Gastrocnemius medialis (tissue), 4 donors: Measurements from ENCODE around the gene CST7. TPM values are rescaled to one million over a fixed set of nuclear protein-coding genes. Genes with fewer than 3 reads are reported as not detected.

Experiments used
- ATAC-seq, 2 donors: fragments of 150-250 bp; one replicate each; pipeline ENCODE4 v1.9.1; 2016
- DNase-seq, 2 donors: peaks; one replicate each; pipeline ENCODE4 v3.0.0-alpha.2; 2019
- H3K27ac ChIP-seq, 4 donors: fragments of 200-600 bp; sonication (generic); 1 replicate in 1 of 4; 2 replicates in 3 of 4; pipeline ENCODE4 v1.5.1; 2016 to 2018; ENCODE audit warnings: mild to moderate bottlenecking in 2 of 4, moderate library complexity in 1 of 4
- H3K27me3 ChIP-seq, 3 donors: fragments of 200-600 bp; sonication (generic) in 2 of 3; 1 replicate in 1 of 3; 2 replicates in 2 of 3; pipeline versions ENCODE4 v1.5.1 to v1.6.0; 2016 to 2019; ENCODE audit warnings: mild to moderate bottlenecking in 1 of 3, moderate library complexity in 1 of 3
- H3K36me3 ChIP-seq, 2 donors: fragments of 200-600 bp; sonication (generic) in 1 of 2; one replicate each; pipeline ENCODE4 v1.5.1; 2017 to 2018
- H3K4me1 ChIP-seq, 2 donors: fragments of 200-600 bp; sonication (generic) in 1 of 2; one replicate each; pipeline ENCODE4 v1.5.1; 2016 to 2017; ENCODE audit warnings: mild to moderate bottlenecking in 2 of 2
- H3K4me3 ChIP-seq, 4 donors: fragments of 200-600 bp; sonication (generic) in 3 of 4; 1 replicate in 1 of 4; 2 replicates in 3 of 4; pipeline ENCODE4 v1.5.1; 2016 to 2019; ENCODE audit warnings: mild to moderate bottlenecking in 2 of 4
- H3K9me3 ChIP-seq, 3 donors: fragments of 200-600 bp; sonication (generic) in 2 of 3; 1 replicate in 1 of 3; 2 replicates in 2 of 3; pipeline ENCODE4 v1.5.1; 2016 to 2019
- POLR2A ChIP-seq, 2 donors: fragments of 450-650 bp; IDR thresholded peaks; one replicate each; pipeline ENCODE4 v1.6.1; 2017; ENCODE audit warnings: antibody characterized with exemption in 2 of 2, mild to moderate bottlenecking in 2 of 2, moderate library complexity in 2 of 2
- in situ Hi-C, 4 donors: fragments of 200-750 bp; cut with MboI; loops; one replicate each; pipeline versions ENCODE4 v1.15.0 to v1.8.0; 2017; ENCODE audit warnings: low sequenced_read_pairs in 4 of 4
- intact Hi-C: fragments of 100-400 bp; cut with DNase I; formaldehyde crosslinking; loops from one replicate; pipeline ENCODE4 v1.15.1; 2023; ENCODE audit warnings: low total_unique reads
- total RNA-seq, 4 donors: library from RNA; depleted of rRNA; stranded (reverse); fragments of >200 nt; gene quantifications; one replicate each; pipeline versions ENCODE4 v1.1.0 to v1.2.3, GENCODE V29; 2016
- TF ChIP-seq, protein P1 (sequence below), 5 experiments: fragments of 450-650 bp in 3 of 5; fragments of 200-600 bp in 2 of 5; sonication (generic) in 2 of 5; IDR thresholded peaks in 4 of 5; conservative IDR thresholded peaks in 1 of 5; 1 replicate in 4 of 5; 2 replicates in 1 of 5; pipeline ENCODE4 v1.5.1; 2016 to 2019; ENCODE audit warnings: antibody characterized with exemption in 5 of 5, mild to moderate bottlenecking in 3 of 5, moderate library complexity in 3 of 5

Gene CST7
- total RNA-seq, 4 donors from 2014 or later: 0.91 to 1.9 (median 1.0) TPM; not detected in 1

DNA sequence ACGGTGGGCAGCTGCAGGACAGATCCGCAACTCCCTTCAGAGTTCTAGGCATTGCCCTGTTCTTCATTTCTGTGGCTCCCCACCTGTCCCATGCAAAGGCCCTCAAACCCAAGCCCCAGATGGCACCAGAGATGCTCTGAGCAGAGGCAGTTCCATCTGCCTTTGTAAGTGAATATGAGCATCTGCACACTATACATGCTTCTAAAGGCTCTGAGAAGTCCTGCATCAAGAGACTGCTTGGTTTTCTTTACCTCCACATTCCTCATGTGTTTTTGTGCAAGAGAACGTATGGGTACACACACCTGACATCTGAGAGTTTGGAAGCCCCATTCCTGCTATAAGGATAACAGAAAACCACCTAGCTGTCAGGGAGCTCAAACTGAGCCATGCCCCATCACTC lies 14.4 kb upstream of the CST7 start:
- TF ChIP-seq, protein P1, sequence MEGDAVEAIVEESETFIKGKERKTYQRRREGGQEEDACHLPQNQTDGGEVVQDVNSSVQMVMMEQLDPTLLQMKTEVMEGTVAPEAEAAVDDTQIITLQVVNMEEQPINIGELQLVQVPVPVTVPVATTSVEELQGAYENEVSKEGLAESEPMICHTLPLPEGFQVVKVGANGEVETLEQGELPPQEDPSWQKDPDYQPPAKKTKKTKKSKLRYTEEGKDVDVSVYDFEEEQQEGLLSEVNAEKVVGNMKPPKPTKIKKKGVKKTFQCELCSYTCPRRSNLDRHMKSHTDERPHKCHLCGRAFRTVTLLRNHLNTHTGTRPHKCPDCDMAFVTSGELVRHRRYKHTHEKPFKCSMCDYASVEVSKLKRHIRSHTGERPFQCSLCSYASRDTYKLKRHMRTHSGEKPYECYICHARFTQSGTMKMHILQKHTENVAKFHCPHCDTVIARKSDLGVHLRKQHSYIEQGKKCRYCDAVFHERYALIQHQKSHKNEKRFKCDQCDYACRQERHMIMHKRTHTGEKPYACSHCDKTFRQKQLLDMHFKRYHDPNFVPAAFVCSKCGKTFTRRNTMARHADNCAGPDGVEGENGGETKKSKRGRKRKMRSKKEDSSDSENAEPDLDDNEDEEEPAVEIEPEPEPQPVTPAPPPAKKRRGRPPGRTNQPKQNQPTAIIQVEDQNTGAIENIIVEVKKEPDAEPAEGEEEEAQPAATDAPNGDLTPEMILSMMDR (IDR thresholded peaks at IDR 0.05 in 4 of 5, conservative IDR thresholded peaks at IDR 0.05 in 1 of 5): no peak
- TF ChIP-seq POLR2A (IDR thresholded peaks at IDR 0.05): no peak
- intact Hi-C loops: no loop called here
- H3K27me3 ChIP-seq: no peaks in the 10 kb centered on the region

DNA sequence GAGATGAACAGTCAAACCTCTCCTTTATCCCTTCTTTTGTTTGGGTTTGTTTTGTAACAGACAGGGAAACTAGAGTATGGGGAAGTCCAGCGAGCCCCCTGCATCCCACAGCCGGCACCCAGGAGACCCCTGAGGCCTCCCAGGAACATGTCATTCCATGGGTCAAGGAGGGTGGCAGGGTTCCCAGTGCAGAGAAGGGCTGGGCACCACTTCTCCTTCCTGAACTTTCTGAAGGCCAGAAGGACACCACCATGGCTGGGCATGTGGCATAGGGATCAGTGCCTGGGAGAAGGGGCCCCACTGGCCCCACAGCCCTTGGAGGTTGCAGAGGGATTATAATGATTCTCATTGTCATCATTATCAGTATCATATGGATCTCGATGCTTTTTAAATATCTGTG lies 13.9 kb upstream of the CST7 start:
- no peaks in the 10 kb centered on the region for H3K9me3 ChIP-seq
- H3K4me1 ChIP-seq: no peaks in the 10 kb centered on the region
- TF ChIP-seq, protein P1 (IDR thresholded peaks at IDR 0.05 in 4 of 5, conservative IDR thresholded peaks at IDR 0.05 in 1 of 5): no peak
- no peak for TF ChIP-seq POLR2A (IDR thresholded peaks at IDR 0.05)
- no peak overlapping the region for H3K27ac ChIP-seq
- intact Hi-C loops (no loop called here), in situ Hi-C loops (no loop called here)
- no peak overlapping the region for H3K4me3 ChIP-seq
- DNase-seq (no peak), ATAC-seq (no peak)
- H3K27me3 ChIP-seq: no peaks in the 10 kb centered on the region
- no peaks in the 10 kb centered on the region for H3K36me3 ChIP-seq

More for the DNA sequence above, 14.4 kb upstream of the CST7 start:
- Histone ChIP-seq H3K4me1 (no peaks in the 10 kb centered on the region), H3K9me3 (no peaks in the 10 kb centered on the region), H3K4me3 (no peak overlapping the region), H3K27ac (no peak overlapping the region), H3K36me3 (no peaks in the 10 kb centered on the region)
- in situ Hi-C loops: no loop called here
- no peak for ATAC-seq
- no peak for DNase-seq

DNA sequence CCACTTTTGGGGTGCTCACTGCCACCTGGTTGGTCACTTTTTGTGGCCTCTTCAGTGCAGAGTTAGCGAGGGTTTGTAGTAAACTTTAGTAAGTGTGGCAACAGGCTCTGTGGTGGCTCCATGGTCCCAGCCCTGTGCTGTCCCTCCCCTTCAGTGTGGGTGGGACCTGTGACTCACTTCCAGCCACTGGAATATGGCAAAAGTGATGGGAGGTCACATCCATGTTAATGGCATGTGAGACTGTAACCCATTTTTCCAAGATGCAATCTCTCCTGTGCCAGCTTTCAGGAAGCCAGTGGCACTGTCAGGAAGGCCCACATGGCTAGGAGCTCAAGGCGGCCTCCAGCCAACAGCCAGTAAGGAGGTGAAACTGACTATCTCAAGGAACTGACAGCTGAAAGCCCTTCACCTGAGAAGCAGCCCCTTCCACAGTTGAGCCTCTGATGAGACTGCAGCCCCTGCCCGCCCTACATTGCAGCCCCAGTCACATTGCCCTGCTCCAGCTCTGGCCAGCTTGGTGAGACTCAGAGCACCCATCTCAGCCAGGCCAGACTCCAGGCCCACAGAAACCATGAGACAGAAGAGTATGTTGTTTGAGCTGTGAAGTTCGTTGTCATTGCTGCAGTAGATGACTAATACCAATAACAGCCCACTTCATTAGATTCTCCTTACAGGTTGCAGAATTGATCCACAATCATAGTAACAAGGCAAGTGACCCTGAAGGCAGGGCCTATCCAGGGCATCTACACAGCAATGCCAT lies 13.1 kb upstream of the CST7 start:
- ATAC-seq: no peak
- in situ Hi-C loops: no loop called here

DNA sequence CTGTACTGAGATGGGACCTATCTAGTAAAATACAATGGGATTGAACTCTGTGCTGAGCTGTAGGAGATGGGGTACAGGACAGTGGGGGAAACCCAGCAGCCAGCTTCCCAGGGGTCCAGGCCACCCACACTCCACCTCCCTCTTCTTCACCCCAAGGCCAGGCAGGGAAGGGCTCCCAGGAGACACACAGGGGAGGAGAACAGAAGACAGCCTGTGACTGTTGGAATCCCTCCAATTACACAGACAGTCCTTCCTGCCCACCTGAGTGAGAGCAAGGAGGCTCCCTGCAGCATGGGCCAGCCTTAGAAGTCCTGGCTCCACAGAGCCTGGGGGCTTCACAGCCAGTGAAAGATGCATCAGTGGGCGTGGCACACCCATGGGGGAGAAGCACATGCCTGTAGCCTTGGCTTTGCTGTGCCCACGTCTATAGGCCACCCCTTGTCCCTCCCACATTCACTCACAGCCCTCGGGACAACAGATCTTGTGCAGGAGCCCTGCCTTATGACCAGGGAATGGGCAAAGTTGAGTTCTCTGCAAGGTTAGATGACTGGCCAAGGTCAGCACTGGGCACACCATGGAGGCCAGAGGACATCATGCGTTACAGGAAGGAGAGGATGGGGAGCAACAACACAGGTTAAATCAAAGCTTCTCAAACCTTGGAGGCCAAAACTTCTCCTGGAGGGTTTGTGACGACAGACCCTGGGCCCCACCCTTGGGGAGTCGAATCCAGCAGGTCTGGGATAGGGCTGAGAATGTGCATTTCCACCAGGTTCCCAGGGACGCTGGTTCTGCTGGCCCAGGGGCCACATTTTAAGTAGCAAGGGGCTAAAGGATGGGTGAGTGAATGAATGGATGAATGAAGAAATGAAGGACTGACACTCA lies 12.3 kb upstream of the CST7 start:
- Histone ChIP-seq H3K27me3 (no peaks in the 10 kb centered on the region), H3K9me3 (no peaks in the 10 kb centered on the region), H3K36me3 (no peaks in the 10 kb centered on the region), H3K27ac (no peak overlapping the region), H3K4me1 (no peaks in the 10 kb centered on the region), H3K4me3 (no peak overlapping the region)
- no peak for TF ChIP-seq POLR2A (IDR thresholded peaks at IDR 0.05)
- TF ChIP-seq, protein P1 (IDR thresholded peaks at IDR 0.05 in 4 of 5, conservative IDR thresholded peaks at IDR 0.05 in 1 of 5): no peak
- in situ Hi-C loops (no loop called here), intact Hi-C loops (no loop called here)
- ATAC-seq (no peak), DNase-seq (no peak)

More for the DNA sequence above, 13.1 kb upstream of the CST7 start:
- intact Hi-C loops: no loop called here
- no peaks in the 10 kb centered on the region for H3K27me3 ChIP-seq
- H3K4me3 ChIP-seq: no peak overlapping the region
- no peaks in the 10 kb centered on the region for H3K4me1 ChIP-seq
- H3K36me3 ChIP-seq: no peaks in the 10 kb centered on the region
- no peak for DNase-seq
- TF ChIP-seq, protein P1 (IDR thresholded peaks at IDR 0.05 in 4 of 5, conservative IDR thresholded peaks at IDR 0.05 in 1 of 5): no peak
- no peak for TF ChIP-seq POLR2A (IDR thresholded peaks at IDR 0.05)
- H3K9me3 ChIP-seq: no peaks in the 10 kb centered on the region
- no peak overlapping the region for H3K27ac ChIP-seq
